HG02759 (cell line): ENCODE data around the gene DNAJA2.
"Not testable (repeated sequence)": the region's sequence is repeated elsewhere in the genome, so short reads cannot be mapped to it uniquely, and the experiment has no call there.

Experiments
- ATAC-seq: cut with Tn5 transposase; IDR thresholded peaks from one replicate; pipeline ENCODE4 v1.9.1; 2021; ENCODE audit warnings: mild to moderate bottlenecking, moderate library complexity; ENCODE audit not compliant: unreplicated experiment

Gene DNAJA2

GRCh38 chr16:46973207-46973995, at the start of gene DNAJA2:
Gene DNAJA2 (minus strand): TSS chr16:46973674. CDS start chr16:46973572, 102 bp downstream.
- peak; percentile 92 for ATAC-seq

GRCh38 chr16:47019568-47019967, 46.1 kb upstream of the DNAJA2 start:
- ATAC-seq = no peak

GRCh38 chr16:47018223-47018891, 44.9 kb upstream of the DNAJA2 start:
- ATAC-seq = peak; percentile 100

GRCh38 chr16:47017636-47018035, 44.2 kb upstream of the DNAJA2 start:
- no peak for ATAC-seq

- ATAC-seq = peak; percentile 43
Measured at GRCh38 chr16:47016700-47017133, 43.2 kb upstream of the DNAJA2 start.

- no peak for ATAC-seq
Measured at GRCh38 chr16:47013910-47014309, 40.4 kb upstream of the DNAJA2 start.

- ATAC-seq = no peak
Measured at GRCh38 chr16:47013172-47013571, 39.7 kb upstream of the DNAJA2 start.

- ATAC-seq = not testable (repeated sequence)
Measured at GRCh38 chr16:47010812-47011211, 37.3 kb upstream of the DNAJA2 start.

GRCh38 chr16:47008612-47009011, 35.1 kb upstream of the DNAJA2 start:
- no peak for ATAC-seq

- ATAC-seq = no peak
Measured at GRCh38 chr16:47008174-47008573, 34.7 kb upstream of the DNAJA2 start.

- no peak for ATAC-seq
Measured at GRCh38 chr16:47004652-47005051, 31.2 kb upstream of the DNAJA2 start.

- not testable (repeated sequence) for ATAC-seq
Measured at GRCh38 chr16:47000066-47000465, 26.6 kb upstream of the DNAJA2 start.

- ATAC-seq = no peak
Measured at GRCh38 chr16:46997844-46998243, 24.4 kb upstream of the DNAJA2 start.

GRCh38 chr16:46996952-46997458, 23.5 kb upstream of the DNAJA2 start:
- no peak for ATAC-seq

- peak; percentile 49 for ATAC-seq
Measured at GRCh38 chr16:46996391-46996790, 22.9 kb upstream of the DNAJA2 start.

- ATAC-seq = no peak
Measured at GRCh38 chr16:46991729-46992704, 18.5 kb upstream of the DNAJA2 start.

GRCh38 chr16:46986896-46987295, 13.4 kb upstream of the DNAJA2 start:
- ATAC-seq = no peak

- ATAC-seq = no peak
Measured at GRCh38 chr16:46986438-46986837, 13.0 kb upstream of the DNAJA2 start.

- peak; percentile 73 for ATAC-seq
Measured at GRCh38 chr16:46982335-46982734, 8.9 kb upstream of the DNAJA2 start.

- ATAC-seq = no peak
Measured at GRCh38 chr16:46980926-46981325, 7.5 kb upstream of the DNAJA2 start.

GRCh38 chr16:46976550-46976949, 3.1 kb upstream of the DNAJA2 start:
- no peak for ATAC-seq
